Measurements from ENCODE around the gene OR10AD1.

The OR10AD1 gene

DNA sequence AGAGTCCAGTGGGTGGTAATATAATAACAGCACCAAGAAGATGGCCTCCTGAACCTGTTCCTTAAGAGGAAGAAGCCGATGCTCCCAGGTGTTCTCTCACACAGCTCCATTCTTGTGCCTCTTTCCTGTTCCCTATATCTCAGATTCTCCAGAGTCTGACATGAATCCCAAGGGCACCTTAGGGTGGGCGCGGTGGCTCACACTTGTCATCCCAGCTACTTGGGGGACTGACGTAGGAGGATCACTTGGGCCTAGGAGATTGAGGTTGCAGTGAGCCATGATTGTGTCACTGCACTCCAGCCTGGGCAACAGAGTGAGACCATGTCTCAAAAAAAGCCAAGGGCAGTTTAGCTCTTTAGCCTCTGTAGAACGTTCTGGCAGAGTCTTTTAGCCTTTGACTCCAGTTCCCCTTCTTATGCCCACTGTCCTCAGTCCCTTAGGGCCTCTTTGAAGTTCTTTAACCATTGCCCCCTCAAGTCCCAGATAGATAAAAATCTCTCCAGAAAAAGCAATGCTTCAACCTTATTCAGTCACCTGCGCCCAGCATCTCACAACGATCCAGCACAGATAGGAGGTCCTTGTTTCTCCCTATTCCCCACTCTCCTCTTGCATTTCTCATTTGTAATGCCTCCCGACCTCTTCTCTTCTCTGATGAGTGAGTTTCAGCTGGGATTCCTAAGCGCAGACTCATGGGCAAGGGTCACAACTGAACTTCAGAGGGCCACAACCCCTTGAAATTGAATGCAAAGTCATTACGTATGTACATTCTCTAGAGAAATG, 15.0 kb downstream of the OR10AD1 start:
- no peak for TF ChIP-seq ZFX (IDR thresholded peaks at IDR 0.05)
- no peak for TF ChIP-seq CTCF (conservative IDR thresholded peaks at IDR 0.05)
- H3K27ac ChIP-seq = no peak overlapping the region

DNA sequence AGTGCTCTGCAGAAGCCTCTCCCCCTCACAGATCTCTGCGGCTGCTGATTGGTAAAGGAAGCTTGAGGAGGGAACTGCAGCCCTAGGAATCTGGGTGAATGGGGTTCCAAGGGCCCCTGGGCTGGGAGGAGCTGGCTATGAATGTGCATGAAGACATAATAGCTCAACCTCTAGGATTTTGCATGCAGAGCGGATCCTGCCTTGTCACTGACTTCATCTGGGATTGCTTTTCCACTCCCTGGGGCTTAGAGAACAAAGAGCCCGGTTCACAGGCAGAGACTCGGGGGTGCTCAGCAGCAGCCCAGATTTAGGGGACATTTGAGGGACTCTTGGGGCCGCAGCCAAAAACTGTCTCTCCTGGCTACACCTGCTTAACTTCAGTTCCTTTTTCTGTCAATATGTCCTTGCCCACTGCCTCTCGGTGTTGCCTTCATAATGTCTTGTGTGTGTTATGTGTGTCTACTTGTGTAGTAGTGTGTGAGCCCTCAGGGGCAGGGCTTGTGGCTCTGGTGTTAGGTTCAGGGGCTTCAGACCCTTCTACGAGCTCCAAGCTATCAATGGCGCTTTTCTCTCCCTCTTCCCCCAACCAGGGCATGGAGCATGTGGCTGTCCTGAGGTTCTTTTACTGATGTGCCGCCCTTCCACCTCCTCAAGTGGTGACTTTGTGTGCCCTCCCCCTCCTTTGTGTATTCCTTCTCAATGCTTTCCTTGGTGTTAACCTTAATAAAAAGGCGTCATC, 17.7 kb downstream of the OR10AD1 start:
- TF ChIP-seq ZFX (IDR thresholded peaks at IDR 0.05) = no peak
- TF ChIP-seq CTCF (conservative IDR thresholded peaks at IDR 0.05) = no peak
- no peak overlapping the region for H3K27ac ChIP-seq

DNA sequence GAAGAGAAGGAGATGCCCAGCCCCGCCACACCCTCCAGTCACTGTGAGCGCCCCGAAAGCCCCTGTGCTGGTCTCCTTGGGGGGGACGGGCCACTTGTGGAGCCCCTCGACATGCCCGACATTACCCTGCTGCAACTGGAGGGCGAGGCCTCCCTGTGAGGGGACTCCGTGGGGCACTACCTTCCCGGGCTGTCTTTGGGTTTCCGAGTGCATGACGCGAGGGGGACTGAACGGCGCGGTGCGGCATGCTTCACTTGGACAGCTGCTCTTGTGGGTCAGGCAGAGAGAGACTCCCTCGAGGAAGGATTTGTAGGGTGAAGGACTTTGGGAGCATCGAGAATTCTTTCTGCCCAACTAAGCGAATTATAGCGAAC, 18.6 kb downstream of the OR10AD1 start:
- no peak overlapping the region for H3K27ac ChIP-seq
- TF ChIP-seq ZFX (IDR thresholded peaks at IDR 0.05) = no peak
- no peak for TF ChIP-seq CTCF (conservative IDR thresholded peaks at IDR 0.05)

DNA sequence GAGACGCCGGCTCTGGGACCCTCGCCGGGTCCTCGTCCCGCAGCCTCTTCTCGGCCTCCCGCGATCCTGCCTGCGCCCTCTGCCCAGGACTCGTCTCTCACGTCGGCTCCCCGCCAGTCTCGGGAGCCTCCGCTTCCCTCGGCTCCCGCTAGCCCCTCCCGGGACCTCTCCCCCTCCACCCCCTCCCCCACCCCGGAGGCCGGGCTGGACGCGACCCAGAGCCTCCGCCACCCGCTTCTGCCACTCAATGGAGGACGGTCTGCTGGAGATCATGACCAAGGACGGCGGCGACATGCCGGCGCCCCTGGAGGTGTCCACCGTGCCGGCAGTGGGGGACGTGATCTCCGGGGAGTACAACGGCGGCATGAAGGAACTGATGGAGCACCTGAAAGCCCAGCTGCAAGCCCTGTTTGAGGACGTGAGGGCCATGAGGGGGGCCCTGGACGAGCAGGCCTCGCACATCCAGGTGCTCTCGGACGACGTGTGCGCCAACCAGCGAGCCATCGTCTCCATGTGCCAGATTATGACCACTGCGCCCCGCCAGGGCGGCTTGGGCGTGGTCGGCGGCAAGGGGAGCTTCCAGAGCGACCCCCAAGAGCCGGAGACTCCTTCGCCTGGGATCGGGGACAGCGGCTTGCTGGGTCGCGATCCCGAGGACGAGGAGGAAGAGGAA, 19.1 kb downstream of the OR10AD1 start:
- TF ChIP-seq CTCF (conservative IDR thresholded peaks at IDR 0.05) (peak; percentile 2; the same call in 1 of the 2 replicates), ZFX (IDR thresholded peaks at IDR 0.05) (no peak)
- H3K27ac ChIP-seq = no peak overlapping the region

GRCh38 chr12:48183091-48183875, 19.8 kb downstream of the OR10AD1 start, which contains the start of gene CCDC184:
TSS of gene CCDC184 (plus strand) at chr12:48183644. CDS start at chr12:48184123, 479 bp downstream.
- H3K27ac ChIP-seq = no peak within 1 kb of the TSS

GRCh38 chr12:48182631-48183030, 20.5 kb downstream of the OR10AD1 start:
- no peak for TF ChIP-seq CTCF (conservative IDR thresholded peaks at IDR 0.05)
- no peak overlapping the region for H3K27ac ChIP-seq

More at GRCh38 chr12:48183091-48183875, 19.8 kb downstream of the OR10AD1 start, which contains the start of gene CCDC184:
- TF ChIP-seq CTCF (conservative IDR thresholded peaks at IDR 0.05) (peak; percentile 64), ZFX (IDR thresholded peaks at IDR 0.05) (no peak)

Measured in C4-2B (cell line).